Endothelial cell of umbilical vein (primary cell): ENCODE measurements around the gene PCNT.

Source experiments
- CTCF ChIP-seq, 2 donors: IDR thresholded peaks; 1 replicate in 1 of 2; 2 replicates in 1 of 2; pipeline ENCODE4 v1.5.1; 2011; ENCODE audit warnings: low read length in 2 of 2, mild to moderate bottlenecking in 2 of 2, moderate library complexity in 2 of 2, control low read depth in 1 of 2, inconsistent platforms in 1 of 2, low read depth in 1 of 2; ENCODE audit not compliant: insufficient read depth in 1 of 2; ENCODE audit errors: extremely low read depth in 1 of 2
- EZH2 ChIP-seq: IDR thresholded peaks from 2 replicates; pipeline ENCODE4 v1.6.1; 2012; ENCODE audit warnings: borderline replicate concordance, low read depth, mild to moderate bottlenecking, moderate library complexity, low read length, inconsistent platforms; ENCODE audit not compliant: severe bottlenecking
- FOS ChIP-seq: IDR thresholded peaks from 2 replicates; pipeline ENCODE4 v1.6.1; 2011; ENCODE audit warnings: mild to moderate bottlenecking, low read length, moderate library complexity, borderline replicate concordance; ENCODE audit not compliant: insufficient read depth
- JUN ChIP-seq: IDR thresholded peaks from 2 replicates; pipeline ENCODE4 v1.6.1; 2011; ENCODE audit warnings: borderline replicate concordance, low read depth; ENCODE audit not compliant: insufficient read length, insufficient read depth
- MAX ChIP-seq: IDR thresholded peaks from 2 replicates; pipeline ENCODE4 v1.6.1; 2011; ENCODE audit not compliant: insufficient read depth, insufficient read length
- POLR2A ChIP-seq: IDR thresholded peaks from 2 replicates; pipeline ENCODE4 v1.6.1; 2012; ENCODE audit warnings: low read depth, mild to moderate bottlenecking, control low read depth, low read length
- POLR2AphosphoS5 ChIP-seq: IDR thresholded peaks from 2 replicates; pipeline ENCODE4 v1.6.1; 2012; ENCODE audit warnings: low read depth, mild to moderate bottlenecking, control low read depth, low read length, moderate library complexity; ENCODE audit not compliant: insufficient read depth

- TF ChIP-seq POLR2AphosphoS5 (no peak), MAX (no peak), POLR2A (no peak), JUN (no peak), CTCF (IDR thresholded peaks at IDR 0.05; ENCODE audit: extremely low read depth in 1 of 2, insufficient read depth in 1 of 2, low read depth in 1 of 2, low read length in 2 of 2) (no peak), EZH2 (no peak), FOS (no peak)
Observed at GRCh38 chr21:46318464-46318845, 5.5 kb upstream of the PCNT start.
